Psoas muscle (tissue), 8 donors: Measurements from ENCODE around the gene VPS45. TPM values are rescaled to one million over a fixed set of nuclear protein-coding genes. Genes with fewer than 3 reads are reported as not detected.
"Not testable (repeated sequence)": the region's sequence is repeated elsewhere in the genome, so short reads cannot be mapped to it uniquely, and the experiment has no call there.

Experiments
- ATAC-seq, 4 donors: fragments of 200-7000 bp; cut with Tn5 transposase; one replicate each; pipeline ENCODE4 v1.9.1; 2020; ENCODE audit warnings: moderate library complexity in 3 of 4, mild to moderate bottlenecking in 2 of 4
- DNase-seq, 2 donors: peaks; one replicate each; pipeline ENCODE4 v3.0.0-alpha.2; 2020
- H3K27ac ChIP-seq: fragments of 200-600 bp; one replicate; pipeline ENCODE4 v1.8.0; 2022
- H3K27me3 ChIP-seq, 3 donors: fragments of 200-600 bp in 1 of 3; one replicate each; pipeline versions ENCODE4 v1.6.1 to v1.8.0; 2013 to 2022; ENCODE audit warnings: low read length in 2 of 3, mild to moderate bottlenecking in 2 of 3, moderate library complexity in 1 of 3; ENCODE audit not compliant: insufficient read depth in 3 of 3
- H3K36me3 ChIP-seq, 2 donors: fragments of 200-600 bp in 1 of 2; one replicate each; pipeline versions ENCODE4 v1.6.1 to v1.8.0; 2013 to 2022; ENCODE audit warnings: low read depth in 1 of 2, mild to moderate bottlenecking in 1 of 2, moderate library complexity in 1 of 2; ENCODE audit not compliant: insufficient read depth in 1 of 2
- H3K4me1 ChIP-seq: fragments of 200-600 bp; one replicate; pipeline ENCODE4 v1.8.0; 2022
- H3K4me3 ChIP-seq: fragments of 200-600 bp; one replicate; pipeline ENCODE4 v1.8.0; 2022; ENCODE audit warnings: mild to moderate bottlenecking
- H3K9me3 ChIP-seq: fragments of 200-600 bp; one replicate; pipeline ENCODE4 v1.8.0; 2022
- WGBS, 3 donors: extraction: QIAGEN DNeasy Blood & Tissue Kit; methylation state at CpG; one replicate each; pipeline versions ENCODE4 v1.1.6 to v1.1.7; 2013; 5-methylcytosine and 5-hydroxymethylcytosine counted together
- intact Hi-C, 2 donors: fragments of 100-400 bp; cut with DNase I; formaldehyde crosslinking; loops; one replicate each; pipeline versions ENCODE4 v1.11.0 to v1.14.2; 2022
- polyA plus RNA-seq, 3 donors: library from polyadenylated mRNA; stranded (reverse); fragments of 200-250 nt; gene quantifications; one replicate each; pipeline ENCODE4 v1.2.3, GENCODE V29; 2013
- total RNA-seq, 4 donors: library from RNA; stranded (reverse); fragmentation: NEBNext Ultra II Directional in 2 of 4; extraction: Animal tissue kit (Norgen Biotek cat#: 25700) in 2 of 4; gene quantifications; one replicate each; pipeline versions ENCODE4 v1.2.1 to v1.2.4, GENCODE V29; 2021 to 2023
- TF ChIP-seq, protein P1 (sequence below): fragments of 200-600 bp; IDR thresholded peaks from one replicate; pipeline ENCODE4 v1.8.0; 2022; ENCODE audit warnings: antibody characterized with exemption
- donor health status: healthy with polysubstance abuse.
- donor health status: DM: no; HTN: no; CAD: no; lungs with moderate emphysema.
- donor health status: Bipolar disorder and iron deficiency.
- donor health status: healthy.
- donor health status: DM: yes; HTN: yes; CAD: no.
- donor health status: DM: no; HTN: no; CAD: no.
- donor health status: DM: no; HTN: no; CAD: no.
- donor health status: DM: yes; HTN: yes; CAD: no.

The VPS45 gene
- total and polyA plus RNA-seq, 7 donors: 13.0 to 36.0 (median 19.1) TPM

DNA sequence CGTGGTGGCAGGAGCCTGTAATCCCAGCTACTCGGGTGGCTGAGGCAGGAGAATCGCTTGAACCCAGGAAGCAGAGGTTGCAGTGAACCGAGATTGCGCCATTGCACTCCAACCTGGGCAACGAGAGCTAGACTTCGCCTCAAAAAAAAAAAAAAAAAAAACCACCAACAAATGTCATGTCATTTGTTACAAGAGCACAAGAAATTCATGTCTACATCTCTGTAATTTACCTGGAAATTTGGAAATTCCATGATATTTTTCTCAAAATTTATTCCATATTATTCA, 16.5 kb upstream of the VPS45 start:
- DNase-seq (no peak), ATAC-seq (peak in 1 of 4 donors; percentile 45)
- no peak overlapping the region for H3K27ac ChIP-seq
- intact Hi-C loops: loop anchor here (2.0 to 10.0 kb wide), 2 partner anchors 88 to 166 kb away; a partner anchor contains a TSS
- no peaks in the 10 kb centered on the region for H3K9me3 ChIP-seq
- TF ChIP-seq, protein P1, sequence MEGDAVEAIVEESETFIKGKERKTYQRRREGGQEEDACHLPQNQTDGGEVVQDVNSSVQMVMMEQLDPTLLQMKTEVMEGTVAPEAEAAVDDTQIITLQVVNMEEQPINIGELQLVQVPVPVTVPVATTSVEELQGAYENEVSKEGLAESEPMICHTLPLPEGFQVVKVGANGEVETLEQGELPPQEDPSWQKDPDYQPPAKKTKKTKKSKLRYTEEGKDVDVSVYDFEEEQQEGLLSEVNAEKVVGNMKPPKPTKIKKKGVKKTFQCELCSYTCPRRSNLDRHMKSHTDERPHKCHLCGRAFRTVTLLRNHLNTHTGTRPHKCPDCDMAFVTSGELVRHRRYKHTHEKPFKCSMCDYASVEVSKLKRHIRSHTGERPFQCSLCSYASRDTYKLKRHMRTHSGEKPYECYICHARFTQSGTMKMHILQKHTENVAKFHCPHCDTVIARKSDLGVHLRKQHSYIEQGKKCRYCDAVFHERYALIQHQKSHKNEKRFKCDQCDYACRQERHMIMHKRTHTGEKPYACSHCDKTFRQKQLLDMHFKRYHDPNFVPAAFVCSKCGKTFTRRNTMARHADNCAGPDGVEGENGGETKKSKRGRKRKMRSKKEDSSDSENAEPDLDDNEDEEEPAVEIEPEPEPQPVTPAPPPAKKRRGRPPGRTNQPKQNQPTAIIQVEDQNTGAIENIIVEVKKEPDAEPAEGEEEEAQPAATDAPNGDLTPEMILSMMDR: no peak
- whole genome bisulfite sequencing, 3 donors: 60 to 73% (median 73%) methylated on average over 7 of the region's 7 CpGs
- no peaks in the 10 kb centered on the region for H3K27me3 ChIP-seq
- H3K4me3 ChIP-seq: no peak overlapping the region
- H3K36me3 ChIP-seq: peaks cover 0 to 8% of the 10 kb centered on the region in 2 donors
- H3K4me1 ChIP-seq: no peaks in the 10 kb centered on the region

DNA sequence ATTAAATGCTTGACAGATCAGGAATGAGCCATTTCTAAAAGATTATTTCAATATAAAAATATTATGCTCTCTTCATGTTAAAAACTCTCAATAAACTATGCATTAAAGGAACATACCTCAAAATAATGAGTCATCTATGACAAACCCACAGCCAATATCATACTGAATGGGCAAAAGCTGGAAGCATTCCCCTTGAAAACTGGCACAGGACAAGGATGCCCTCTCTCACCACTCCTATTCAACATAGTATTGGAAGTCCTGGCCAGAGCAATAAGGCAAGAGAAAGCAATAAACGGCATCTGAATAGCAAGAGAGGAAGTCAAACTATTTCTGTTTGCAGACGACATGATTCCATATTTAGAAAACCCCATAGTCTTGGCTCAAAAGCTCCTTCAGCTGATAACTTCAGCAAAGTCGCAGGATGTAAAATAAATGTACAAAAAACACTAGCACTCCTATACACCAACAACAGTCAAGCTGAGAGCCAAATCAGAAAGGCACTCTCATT, 15.6 kb upstream of the VPS45 start:
- H3K4me1 ChIP-seq, H3K4me3 ChIP-seq, H3K27ac ChIP-seq, H3K36me3 ChIP-seq, DNase-seq, H3K9me3 ChIP-seq, ATAC-seq, H3K27me3 ChIP-seq: not testable (repeated sequence)
- 14 to 38% (median 31%) methylated on average over 3 of the region's 3 CpGs for WGBS, 3 donors
- intact Hi-C loops: loop anchor here (2.0 to 10.0 kb wide), 2 partner anchors 89 to 167 kb away; a partner anchor contains a TSS

DNA sequence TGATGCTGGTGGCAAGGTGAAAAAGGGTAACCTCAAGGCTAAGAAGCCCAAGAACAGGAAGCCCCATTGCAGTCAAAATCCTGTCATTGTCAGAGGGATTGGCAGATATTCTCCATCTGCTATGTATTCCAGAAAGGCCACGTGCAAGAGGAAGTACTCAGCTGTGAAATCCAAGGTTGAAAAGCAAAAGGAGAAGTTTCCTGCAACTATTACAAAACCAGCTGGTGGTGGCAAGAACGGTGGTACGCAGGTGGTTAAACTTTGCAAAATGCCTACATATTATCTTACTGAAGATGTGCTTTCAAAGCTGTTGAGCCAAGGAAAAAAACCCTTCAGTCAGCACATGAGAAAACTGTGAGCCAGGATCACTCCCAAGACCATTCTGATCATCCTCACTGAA, 13.7 kb upstream of the VPS45 start:
- ATAC-seq: no peak
- TF ChIP-seq, protein P1: no peak
- no peak overlapping the region for H3K4me3 ChIP-seq
- H3K27ac ChIP-seq: no peak overlapping the region
- 52 to 59% (median 57%) methylated on average over 3 of the region's 3 CpGs for WGBS, 3 donors
- no peaks in the 10 kb centered on the region for H3K27me3 ChIP-seq
- H3K36me3 ChIP-seq: no peaks in the 10 kb centered on the region
- intact Hi-C loops: loop anchor here in 1 of 2 donors (10.0 kb wide), 1 partner anchor 169 kb away; a partner anchor contains a TSS
- H3K4me1 ChIP-seq: peaks cover 9% of the 10 kb centered on the region
- H3K9me3 ChIP-seq: no peaks in the 10 kb centered on the region
- no peak for DNase-seq

DNA sequence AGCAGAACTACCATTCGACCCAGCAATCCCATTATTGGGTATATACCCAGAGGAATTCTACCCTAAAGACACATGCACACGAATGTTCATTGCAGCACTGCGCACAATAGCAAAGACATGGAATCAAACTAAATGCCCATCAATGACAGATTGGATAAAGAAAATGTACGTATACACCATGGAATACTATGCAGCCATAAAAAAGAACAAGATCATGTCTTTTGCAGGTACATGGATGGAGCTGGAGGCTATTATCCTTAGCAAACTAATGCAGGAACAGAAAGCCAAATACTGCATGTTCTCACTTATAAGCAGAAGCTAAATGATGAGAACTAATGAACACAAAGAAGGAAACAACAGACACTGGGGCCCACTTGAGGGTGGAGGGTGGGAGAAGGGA, 12.1 kb upstream of the VPS45 start:
- H3K36me3 ChIP-seq, H3K9me3 ChIP-seq, DNase-seq, H3K27me3 ChIP-seq, H3K4me3 ChIP-seq, H3K4me1 ChIP-seq, H3K27ac ChIP-seq, ATAC-seq: not testable (repeated sequence)
- intact Hi-C loops: loop anchor here in 1 of 2 donors (10.0 kb wide), 1 partner anchor 171 kb away; a partner anchor contains a TSS
- WGBS, 3 donors: 94 to 96% (median 95%) methylated on average over 4 of the region's 4 CpGs

DNA sequence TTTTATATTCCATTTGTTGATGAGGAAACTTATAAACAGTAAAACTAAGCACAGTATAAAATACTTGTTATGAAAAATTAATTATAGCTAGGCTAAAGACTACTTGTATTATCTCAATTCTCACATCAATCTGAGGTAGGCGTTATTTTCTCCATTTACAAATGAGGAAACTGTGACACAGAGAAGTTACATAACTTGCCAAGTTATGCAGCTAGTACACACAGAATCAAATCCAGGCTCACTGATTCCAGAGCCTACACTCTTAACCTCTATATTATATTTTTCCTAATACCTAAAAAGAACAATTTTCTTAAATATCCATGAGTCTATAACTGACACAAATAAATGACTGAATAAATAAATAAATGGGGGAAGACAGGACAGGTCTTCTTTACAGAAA, 11.2 kb upstream of the VPS45 start:
- TF ChIP-seq, protein P1: no peak
- DNase-seq (no peak), ATAC-seq (no peak)
- 33 to 59% (median 40%) methylated on average over 1 of the region's 1 CpG for WGBS, 3 donors
- no peak overlapping the region for H3K27ac ChIP-seq
- H3K4me3 ChIP-seq: no peak overlapping the region
- intact Hi-C loops: loop anchor here in 1 of 2 donors (10.0 kb wide), 1 partner anchor 172 kb away; a partner anchor contains a TSS
- H3K36me3 ChIP-seq: no peaks in the 10 kb centered on the region
- H3K27me3 ChIP-seq: no peaks in the 10 kb centered on the region
- H3K4me1 ChIP-seq: peaks cover 12% of the 10 kb centered on the region
- H3K9me3 ChIP-seq: no peaks in the 10 kb centered on the region

DNA sequence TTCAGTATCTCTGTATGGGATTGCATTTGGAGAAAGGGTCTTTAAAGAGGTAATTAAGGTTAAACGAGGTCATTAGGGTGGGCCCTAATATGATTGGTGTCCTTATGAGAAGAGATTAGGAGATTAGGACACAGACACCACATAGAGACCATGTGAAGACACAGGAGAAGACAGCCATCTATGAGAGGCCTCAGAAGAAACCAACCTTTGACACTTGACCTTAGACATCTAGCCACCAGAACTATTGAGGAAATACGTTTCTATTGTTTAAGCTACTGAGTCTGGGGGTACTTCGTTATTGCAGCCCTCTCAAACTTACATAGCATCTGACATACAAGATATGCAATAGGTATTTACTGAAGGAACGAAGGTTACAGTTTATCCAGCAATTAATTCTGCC, 7.3 kb upstream of the VPS45 start:
- H3K36me3 ChIP-seq: no peaks in the 10 kb centered on the region
- no peak overlapping the region for H3K4me3 ChIP-seq
- no peak overlapping the region for H3K27ac ChIP-seq
- intact Hi-C loops: no loop called here
- 76 to 79% (median 76%) methylated on average over 4 of the region's 4 CpGs for WGBS, 3 donors
- ATAC-seq (no peak), DNase-seq (no peak)
- no peaks in the 10 kb centered on the region for H3K27me3 ChIP-seq
- H3K4me1 ChIP-seq: peaks cover 19% of the 10 kb centered on the region
- H3K9me3 ChIP-seq: no peaks in the 10 kb centered on the region
- TF ChIP-seq, protein P1: no peak
